Heart left ventricle (tissue), 16 donors: ENCODE measurements around the gene ABLIM2. TPM values are rescaled to one million over a fixed set of nuclear protein-coding genes. Genes with fewer than 3 reads are reported as not detected.

Experiments
- ATAC-seq, 4 donors: fragments of 200-7000 bp; cut with Tn5 transposase; one replicate each; pipeline ENCODE4 v1.9.1; 2020 to 2022; ENCODE audit warnings: moderate library complexity in 4 of 4, mild to moderate bottlenecking in 3 of 4, moderate number of reproducible peaks in 1 of 4
- DNase-seq, 5 donors: peaks; one replicate each; pipeline ENCODE4 v3.0.0-alpha.2; 2020
- H3K27ac ChIP-seq, 12 donors: fragments of 200-600 bp; sonication (generic) in 4 of 12; one replicate each; pipeline versions ENCODE4 v1.5.0 to v1.8.0; 2016 to 2022; ENCODE audit warnings: mild to moderate bottlenecking in 2 of 12
- H3K27me3 ChIP-seq, 9 donors: fragments of 200-600 bp; sonication (generic) in 2 of 9; one replicate each; pipeline versions ENCODE4 v1.5.1 to v1.8.0; 2016 to 2022; ENCODE audit warnings: mild to moderate bottlenecking in 3 of 9
- H3K36me3 ChIP-seq, 9 donors: fragments of 200-600 bp; sonication (generic) in 2 of 9; one replicate each; pipeline versions ENCODE4 v1.5.0 to v1.8.0; 2018 to 2022; ENCODE audit warnings: mild to moderate bottlenecking in 2 of 9
- H3K4me1 ChIP-seq, 12 donors: fragments of 200-600 bp; sonication (generic) in 4 of 12; one replicate each; pipeline versions ENCODE4 v1.5.0 to v1.8.0; 2016 to 2022; ENCODE audit warnings: mild to moderate bottlenecking in 3 of 12
- H3K4me3 ChIP-seq, 12 donors: fragments of 200-600 bp; sonication (generic) in 4 of 12; one replicate each; pipeline versions ENCODE4 v1.5.0 to v1.8.0; 2017 to 2022; ENCODE audit warnings: mild to moderate bottlenecking in 9 of 12, moderate library complexity in 4 of 12
- H3K9me3 ChIP-seq, 12 donors: fragments of 200-600 bp; sonication (generic) in 4 of 12; one replicate each; pipeline versions ENCODE4 v1.5.0 to v1.8.0; 2016 to 2022; ENCODE audit warnings: mild to moderate bottlenecking in 1 of 12
- POLR2A ChIP-seq, 2 donors: fragments of 450-650 bp; IDR thresholded peaks; one replicate each; pipeline ENCODE4 v1.6.1; 2017; ENCODE audit warnings: antibody characterized with exemption in 2 of 2, mild to moderate bottlenecking in 2 of 2, moderate library complexity in 2 of 2
- WGBS, 4 donors: extraction: QIAGEN DNeasy Blood & Tissue Kit in 2 of 4; methylation state at CpG; one replicate each; pipeline versions ENCODE4 v1.1.5 to v1.1.7; 2013 to 2018; 5-methylcytosine and 5-hydroxymethylcytosine counted together
- intact Hi-C, 10 donors: fragments of 100-400 bp; cut with DNase I; formaldehyde crosslinking; loops; one replicate each; pipeline versions ENCODE4 v1.11.1 to v1.14.2; 2022
- polyA plus RNA-seq, 2 donors: library from polyadenylated mRNA; stranded (reverse); fragments of 200-250 nt; gene quantifications; one replicate each; pipeline ENCODE4 v1.2.3, GENCODE V29; 2013
- total RNA-seq, 9 donors: library from RNA; depleted of rRNA in 2 of 9; stranded (reverse); fragments of >200 nt in 2 of 9; fragmentation: NEBNext Ultra II Directional in 3 of 9; extraction: Animal tissue kit (Norgen Biotek cat#: 25700) in 3 of 9; gene quantifications; one replicate each; pipeline versions ENCODE4 v1.1.0 to v1.2.4, GENCODE V29; 2016 to 2023
- TF ChIP-seq, protein P1 (sequence below), 12 donors: fragments of 200-600 bp; sonication (generic) in 4 of 12; IDR thresholded peaks; one replicate each; pipeline versions ENCODE4 v1.5.0 to v1.8.0; 2018 to 2022; ENCODE audit warnings: antibody characterized with exemption in 12 of 12, mild to moderate bottlenecking in 5 of 12
- donor health status: ischemic (EF 13 %, LVEDD 7.1; RV severe dilation, severe dysfunction).
- donor health status: healthy with polysubstance abuse.
- donor health status: DM: no; HTN: yes; CAD: no.
- donor health status: DM: no; HTN: no; CAD: no.
- donor health status: ischemic (EF 25% LVEDD 6.9; RV normal size, moderate dysfunction).
- donor health status: ischemic (EF 25% LVEDD 5.7; RV mildly dilated, moderate dysfunction).
- donor health status: healthy.
- donor health status: DM: yes; HTN: yes; CAD: no.
- donor health status: ischemic (EF 35%, LVEDD 5.7; RV mildly dilated, moderate dysfunction).
- donor health status: nonischemic (EF 11% LVEDD 7.7; RV severe dilation, severe dysfunction).
- donor health status: DM: yes; HTN: yes; CAD: no.
- donor health status: PGD.
- donor health status: ischemic (EF 29% LVEDD 5.4; RV normal size, mild dysfunction).
- donor health status: nonischemic (EF 23%, LVEDD 6.1; RV moderate dilation, normal function).

Gene ABLIM2
- total and polyA plus RNA-seq, 11 donors, result 11.1 to 27.9 (median 18.4) TPM

DNA sequence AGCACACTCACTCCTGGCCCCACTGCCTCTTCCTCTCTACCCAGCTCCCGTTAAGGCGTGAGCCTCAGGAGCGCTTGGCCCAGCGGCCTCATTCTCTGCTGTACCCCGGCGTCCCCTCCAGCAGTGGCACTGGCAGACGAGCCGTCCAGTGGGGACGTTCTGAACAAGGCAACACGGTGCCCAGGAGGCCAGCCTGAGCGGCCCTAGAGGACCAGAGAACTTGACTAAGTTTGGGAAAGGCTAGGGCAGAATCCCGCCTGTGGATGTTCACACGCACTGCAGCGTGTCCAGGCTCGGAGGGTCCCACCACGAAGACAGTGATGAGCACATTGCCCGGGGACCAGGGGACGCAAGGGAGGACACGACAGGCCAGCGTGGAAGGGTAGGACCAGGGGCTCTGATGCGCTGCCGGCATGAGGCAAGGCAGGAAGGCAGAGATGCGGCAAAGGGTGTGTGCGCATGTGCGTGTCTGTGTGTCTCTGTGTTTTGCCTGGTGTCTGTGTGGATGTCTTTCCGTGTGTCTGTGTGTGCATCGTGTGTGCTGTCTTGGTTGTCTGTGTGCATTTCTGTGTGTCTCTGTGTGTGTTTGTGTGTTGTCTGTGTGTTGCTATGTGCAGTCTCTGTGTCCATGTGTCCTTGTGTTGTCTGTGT, 89.4 kb downstream of the ABLIM2 start:
- peak in 2 of 5 donors; percentile 18 to 42 for DNase-seq
- Histone ChIP-seq H3K4me1 (peaks cover 0 to 11% (median 0%) of the 10 kb centered on the region in 12 donors), H3K27me3 (peaks cover 0 to 6% (median 0%) of the 10 kb centered on the region in 9 donors), H3K9me3 (peaks cover 0 to 14% (median 6%) of the 10 kb centered on the region in 12 donors), H3K36me3 (no peaks in the 10 kb centered on the region), H3K4me3 (no peak overlapping the region), H3K27ac (no peak overlapping the region)
- ATAC-seq, result no peak
- intact Hi-C loops, result no loop called here
- TF ChIP-seq, protein P1, sequence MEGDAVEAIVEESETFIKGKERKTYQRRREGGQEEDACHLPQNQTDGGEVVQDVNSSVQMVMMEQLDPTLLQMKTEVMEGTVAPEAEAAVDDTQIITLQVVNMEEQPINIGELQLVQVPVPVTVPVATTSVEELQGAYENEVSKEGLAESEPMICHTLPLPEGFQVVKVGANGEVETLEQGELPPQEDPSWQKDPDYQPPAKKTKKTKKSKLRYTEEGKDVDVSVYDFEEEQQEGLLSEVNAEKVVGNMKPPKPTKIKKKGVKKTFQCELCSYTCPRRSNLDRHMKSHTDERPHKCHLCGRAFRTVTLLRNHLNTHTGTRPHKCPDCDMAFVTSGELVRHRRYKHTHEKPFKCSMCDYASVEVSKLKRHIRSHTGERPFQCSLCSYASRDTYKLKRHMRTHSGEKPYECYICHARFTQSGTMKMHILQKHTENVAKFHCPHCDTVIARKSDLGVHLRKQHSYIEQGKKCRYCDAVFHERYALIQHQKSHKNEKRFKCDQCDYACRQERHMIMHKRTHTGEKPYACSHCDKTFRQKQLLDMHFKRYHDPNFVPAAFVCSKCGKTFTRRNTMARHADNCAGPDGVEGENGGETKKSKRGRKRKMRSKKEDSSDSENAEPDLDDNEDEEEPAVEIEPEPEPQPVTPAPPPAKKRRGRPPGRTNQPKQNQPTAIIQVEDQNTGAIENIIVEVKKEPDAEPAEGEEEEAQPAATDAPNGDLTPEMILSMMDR (IDR thresholded peaks at IDR 0.05), result no peak
- TF ChIP-seq POLR2A (IDR thresholded peaks at IDR 0.05), result no peak
- 89 to 93% (median 90%) methylated on average over 27 of the region's 27 CpGs for WGBS, 4 donors

DNA sequence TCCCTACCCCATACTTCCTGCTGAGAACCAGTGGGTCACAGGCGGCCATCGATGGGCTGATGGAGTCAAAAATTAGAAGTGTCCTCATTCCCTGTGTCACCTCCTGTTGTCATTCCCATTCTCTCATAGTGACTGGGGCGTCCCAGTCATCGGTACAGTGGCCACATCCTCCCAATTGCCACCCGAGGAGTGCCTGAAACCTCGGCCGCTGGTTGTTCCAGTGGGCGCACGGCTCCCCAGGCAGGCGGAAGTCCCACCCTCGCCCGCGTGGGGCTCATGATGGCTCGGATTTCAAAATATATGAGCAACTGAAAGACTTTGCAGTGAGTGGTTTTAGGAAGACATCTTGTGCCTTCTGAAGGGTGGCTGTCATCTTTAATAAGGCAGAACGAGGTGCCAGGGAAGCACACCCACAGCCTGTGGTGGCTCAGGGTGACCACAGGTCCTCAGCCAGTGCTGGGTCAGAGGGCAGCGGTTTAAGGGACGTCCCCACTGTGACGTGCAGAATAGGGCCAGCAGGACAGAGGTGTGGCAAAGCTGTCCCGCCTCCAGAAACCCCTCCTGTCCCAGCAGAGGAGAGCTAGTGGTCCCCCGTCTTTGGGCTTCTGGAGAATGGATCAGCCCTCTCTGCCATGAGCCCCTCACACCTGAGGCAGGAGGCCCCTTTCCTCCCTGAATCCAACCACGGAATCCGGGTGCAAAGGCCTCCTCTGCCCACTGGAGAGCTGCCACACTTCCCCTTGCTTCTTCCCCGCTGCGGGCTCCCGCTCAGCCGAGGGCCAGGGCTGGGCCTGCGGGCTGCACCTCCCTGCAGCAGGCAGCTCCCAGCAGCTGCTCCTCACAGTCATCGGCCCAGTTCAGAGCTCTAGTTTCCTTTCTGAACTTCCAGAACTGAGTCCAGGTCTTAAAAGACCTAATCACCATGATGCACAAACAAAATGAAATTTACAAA, 90.4 kb downstream of the ABLIM2 start:
- Histone ChIP-seq H3K4me1 (peaks cover 0 to 11% (median 0%) of the 10 kb centered on the region in 12 donors), H3K4me3 (no peak overlapping the region), H3K9me3 (peaks cover 0 to 24% (median 14%) of the 10 kb centered on the region in 12 donors), H3K36me3 (no peaks in the 10 kb centered on the region), H3K27ac (peak overlapping the region in 1 of 12 donors; percentile 53), H3K27me3 (peaks cover 0 to 6% (median 0%) of the 10 kb centered on the region in 9 donors)
- intact Hi-C loops, result no loop called here
- DNase-seq, result peak in 2 of 5 donors; percentile 19 to 47
- TF ChIP-seq, protein P1 (IDR thresholded peaks at IDR 0.05), result no peak
- no peak for TF ChIP-seq POLR2A (IDR thresholded peaks at IDR 0.05)
- 86 to 91% (median 89%) methylated on average over 21 to 28 of the region's 28 CpGs for WGBS, 4 donors
- ATAC-seq, result no peak

DNA sequence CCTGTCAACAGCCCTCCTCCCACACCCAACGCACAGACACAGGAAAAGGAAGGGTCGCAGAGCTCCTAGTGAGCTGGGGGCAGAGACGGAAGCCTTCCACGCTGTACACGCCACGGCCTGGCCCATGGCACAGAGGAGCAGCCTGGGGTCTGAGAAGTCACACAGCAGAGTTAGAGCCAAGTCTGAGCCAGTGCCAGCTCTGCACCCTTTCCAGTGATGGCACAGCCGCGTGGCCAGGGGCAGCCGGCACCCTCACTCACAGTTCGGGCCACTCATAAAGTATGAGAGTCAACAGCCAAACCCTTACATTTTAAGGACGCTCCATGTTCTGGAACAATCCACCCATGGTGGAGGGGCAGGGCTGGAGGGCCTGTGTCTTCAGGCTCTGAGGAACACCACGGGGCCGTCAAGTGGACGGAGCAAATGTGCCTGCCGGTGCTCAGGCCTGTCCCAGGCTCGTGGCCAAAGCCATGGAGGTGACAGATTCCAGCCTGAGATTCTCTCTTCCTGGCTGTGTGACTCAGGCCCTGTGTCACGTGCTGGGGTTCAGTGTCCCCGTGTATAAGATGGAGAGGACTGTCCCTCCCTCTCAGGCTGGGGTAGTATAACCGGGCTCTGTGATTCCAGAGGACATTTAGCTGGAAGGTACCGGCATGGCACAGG, 91.2 kb downstream of the ABLIM2 start:
- Histone ChIP-seq H3K4me1 (peaks cover 0 to 11% (median 0%) of the 10 kb centered on the region in 12 donors), H3K4me3 (no peak overlapping the region), H3K9me3 (peaks cover 0 to 24% (median 14%) of the 10 kb centered on the region in 12 donors), H3K36me3 (no peaks in the 10 kb centered on the region), H3K27ac (peak overlapping the region in 1 of 12 donors; percentile 53), H3K27me3 (peaks cover 0 to 6% (median 0%) of the 10 kb centered on the region in 9 donors)
- DNase-seq, result peak in 2 of 5 donors; percentile 62 to 70
- WGBS, 4 donors, result 70 to 86% (median 74%) methylated on average over 9 to 20 of the region's 20 CpGs
- intact Hi-C loops, result no loop called here
- peak; percentile 71 to 87 (median 77) for ATAC-seq
- no peak for TF ChIP-seq POLR2A (IDR thresholded peaks at IDR 0.05)
- TF ChIP-seq, protein P1 (IDR thresholded peaks at IDR 0.05), result no peak
